Lower leg skin (tissue), 3 donors: ENCODE data around the gene ORC4.

Source experiments
- POLR2A ChIP-seq, 2 donors: fragments of 450-650 bp; IDR thresholded peaks; one replicate each; pipeline ENCODE4 v1.6.1; 2016 to 2017; ENCODE audit warnings: antibody characterized with exemption in 2 of 2, mild to moderate bottlenecking in 1 of 2, moderate library complexity in 1 of 2
- TF ChIP-seq, protein P1 (sequence below), 3 donors: fragments of 450-650 bp; IDR thresholded peaks; one replicate each; pipeline ENCODE4 v1.5.1; 2016; ENCODE audit warnings: antibody characterized with exemption in 3 of 3, mild to moderate bottlenecking in 3 of 3, moderate library complexity in 2 of 3

DNA sequence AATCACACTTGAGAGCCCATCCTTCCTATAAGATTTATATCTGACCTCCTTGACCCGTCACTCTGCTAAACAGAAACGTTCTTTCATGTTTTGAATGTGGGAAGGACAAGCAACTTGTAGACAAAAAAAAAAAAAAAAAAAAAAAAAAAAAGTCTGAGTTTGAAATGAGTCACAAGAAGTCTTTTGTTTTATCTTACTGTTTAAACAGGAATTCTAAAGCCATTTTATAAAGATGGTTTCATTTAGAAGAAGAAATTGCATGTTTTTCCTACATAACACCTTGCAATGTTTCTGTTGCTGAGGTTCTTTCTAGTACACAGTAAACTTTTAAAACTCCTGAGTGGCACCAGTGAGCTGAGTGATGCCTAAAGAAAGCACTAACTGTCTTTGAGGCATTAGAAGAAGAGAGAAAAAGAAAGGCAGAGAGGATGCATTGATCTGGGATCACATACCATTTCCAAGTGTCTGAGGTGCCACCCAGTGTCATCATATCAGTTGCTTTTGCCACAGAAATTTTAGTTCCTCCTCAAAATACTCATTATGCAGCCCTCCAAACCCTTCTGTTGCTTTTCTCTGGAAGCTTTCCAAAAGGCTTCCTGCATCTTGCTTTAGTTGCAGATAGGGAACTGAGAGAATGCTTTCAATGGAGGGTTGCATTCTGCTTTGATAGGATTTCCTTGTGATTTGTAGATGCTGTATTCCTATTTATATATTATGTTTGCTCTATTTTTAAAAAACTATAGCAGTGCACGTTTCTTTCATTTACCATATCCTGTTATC is 106.6 kb downstream of the ORC4 start:
- TF ChIP-seq, protein P1, sequence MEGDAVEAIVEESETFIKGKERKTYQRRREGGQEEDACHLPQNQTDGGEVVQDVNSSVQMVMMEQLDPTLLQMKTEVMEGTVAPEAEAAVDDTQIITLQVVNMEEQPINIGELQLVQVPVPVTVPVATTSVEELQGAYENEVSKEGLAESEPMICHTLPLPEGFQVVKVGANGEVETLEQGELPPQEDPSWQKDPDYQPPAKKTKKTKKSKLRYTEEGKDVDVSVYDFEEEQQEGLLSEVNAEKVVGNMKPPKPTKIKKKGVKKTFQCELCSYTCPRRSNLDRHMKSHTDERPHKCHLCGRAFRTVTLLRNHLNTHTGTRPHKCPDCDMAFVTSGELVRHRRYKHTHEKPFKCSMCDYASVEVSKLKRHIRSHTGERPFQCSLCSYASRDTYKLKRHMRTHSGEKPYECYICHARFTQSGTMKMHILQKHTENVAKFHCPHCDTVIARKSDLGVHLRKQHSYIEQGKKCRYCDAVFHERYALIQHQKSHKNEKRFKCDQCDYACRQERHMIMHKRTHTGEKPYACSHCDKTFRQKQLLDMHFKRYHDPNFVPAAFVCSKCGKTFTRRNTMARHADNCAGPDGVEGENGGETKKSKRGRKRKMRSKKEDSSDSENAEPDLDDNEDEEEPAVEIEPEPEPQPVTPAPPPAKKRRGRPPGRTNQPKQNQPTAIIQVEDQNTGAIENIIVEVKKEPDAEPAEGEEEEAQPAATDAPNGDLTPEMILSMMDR (IDR thresholded peaks at IDR 0.05), result no peak
- TF ChIP-seq POLR2A (IDR thresholded peaks at IDR 0.05), result no peak
